A673 (cell line): ENCODE results near the gene BHMT.

ENCODE experiments used
- CTCF ChIP-seq: fragments of 300-800, 200-600 bp; sonication (generic); conservative IDR thresholded peaks from 2 replicates; pipeline ENCODE4 v1.5.1; 2017; ENCODE audit warnings: low read depth, mild to moderate bottlenecking, antibody characterized with exemption, low read length, moderate library complexity, mixed read lengths
- EZH2 ChIP-seq: fragments of 200-600 bp; sonication (generic); IDR thresholded peaks from 2 replicates; pipeline ENCODE4 v1.6.1; 2017; ENCODE audit warnings: borderline replicate concordance, low read depth, mild to moderate bottlenecking, mixed read lengths, antibody characterized with exemption, low read length; ENCODE audit not compliant: poor library complexity, severe bottlenecking

- TF ChIP-seq CTCF (no peak), EZH2 (no peak)
Measured at GRCh38 chr5:79088507-79088906, 23.1 kb upstream of the BHMT start.
